Endometrial microvascular endothelial cells (primary cell): Measurements from ENCODE around the gene AADACL4. TPM values are rescaled to one million over a fixed set of nuclear protein-coding genes. Genes with fewer than 3 reads are reported as not detected.

Source experiments
- in situ Hi-C: cut with HindIII; loops from 2 replicates; pipeline ENCODE4 v1.10.0; 2017; ENCODE audit warnings: low sequenced_read_pairs, low pct_unique_long_range_greater_than_20kb; ENCODE audit errors: inconsistent ontology term
- total RNA-seq: library from RNA; depleted of rRNA; stranded (reverse); fragments of >200 nt; gene quantifications from one replicate; pipeline ENCODE4 v1.2.3, GENCODE V29; 2015; ENCODE audit errors: inconsistent ontology term

Gene AADACL4
- total RNA-seq, 1 donor from 2014 or later = not detected

DNA sequence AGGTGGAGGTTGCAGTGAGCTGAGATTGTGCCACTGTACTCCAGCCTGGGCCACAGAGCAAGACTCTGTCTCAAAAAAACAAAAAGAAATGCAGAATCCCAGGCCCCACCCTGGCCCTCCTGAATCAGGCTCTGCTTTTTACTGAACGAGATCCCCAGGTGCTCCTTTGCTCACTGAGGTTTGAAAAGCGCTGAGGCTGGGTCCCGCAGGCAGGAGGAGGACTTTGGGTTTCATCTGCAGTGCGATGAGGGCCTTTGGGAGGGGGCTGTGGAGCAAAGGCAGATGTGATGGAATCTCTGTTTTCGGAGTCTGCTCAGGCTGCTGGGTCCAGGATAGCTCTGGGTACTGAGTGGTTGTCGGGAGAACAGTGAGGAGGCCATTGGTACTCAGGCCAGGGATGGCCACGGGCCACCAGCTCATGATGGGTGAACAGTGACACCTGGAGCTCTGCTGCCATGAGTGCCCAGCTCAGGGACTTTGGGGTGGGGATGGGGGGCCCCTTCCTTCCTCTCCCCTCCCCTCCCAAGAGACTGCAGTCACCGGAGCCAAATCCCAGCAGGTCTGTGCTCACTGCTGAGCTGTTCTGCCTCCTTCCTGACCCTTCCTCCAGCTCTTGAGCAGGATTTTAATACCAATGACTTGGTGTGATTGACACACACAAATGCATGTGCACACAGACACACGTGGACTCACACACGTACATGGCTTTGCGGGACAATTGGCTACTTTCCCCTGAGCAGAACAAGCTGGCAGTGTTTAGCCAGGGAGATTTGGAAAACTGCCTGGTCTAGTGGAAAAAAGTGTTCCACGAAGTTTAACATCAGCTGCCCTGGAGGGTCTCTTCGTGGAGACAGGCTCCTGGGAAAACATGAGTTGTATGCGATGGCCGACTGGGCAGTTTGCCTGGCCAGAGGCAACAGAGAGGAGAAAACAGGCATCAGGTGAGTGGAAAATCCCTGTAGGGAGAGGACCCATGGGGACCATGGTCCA, 22.2 kb upstream of the AADACL4 start:
- in situ Hi-C loops = no loop called here

DNA sequence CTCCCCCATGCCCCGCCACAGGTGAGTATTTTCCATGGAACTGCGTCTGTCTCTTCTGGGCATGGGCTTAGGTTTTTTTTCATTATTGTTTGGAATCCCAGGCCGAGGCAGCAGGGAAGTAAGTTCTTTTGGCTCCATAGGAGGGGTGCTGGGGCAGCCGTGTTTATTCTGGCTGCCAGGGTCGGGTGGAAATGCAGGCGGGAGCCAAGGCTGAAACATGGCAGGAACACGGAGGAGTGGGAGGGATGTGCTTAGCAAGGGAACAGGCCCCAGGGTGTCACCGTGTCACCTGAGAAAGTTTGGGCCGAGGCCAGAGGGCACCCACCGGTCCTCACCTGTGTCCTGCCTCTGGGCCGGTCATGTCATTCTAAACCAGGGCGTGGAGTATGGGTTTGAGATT, 21.4 kb upstream of the AADACL4 start:
- in situ Hi-C loops = no loop called here

GRCh38 chr1:12625276-12625675, 18.6 kb upstream of the AADACL4 start:
- in situ Hi-C loops = no loop called here

DNA sequence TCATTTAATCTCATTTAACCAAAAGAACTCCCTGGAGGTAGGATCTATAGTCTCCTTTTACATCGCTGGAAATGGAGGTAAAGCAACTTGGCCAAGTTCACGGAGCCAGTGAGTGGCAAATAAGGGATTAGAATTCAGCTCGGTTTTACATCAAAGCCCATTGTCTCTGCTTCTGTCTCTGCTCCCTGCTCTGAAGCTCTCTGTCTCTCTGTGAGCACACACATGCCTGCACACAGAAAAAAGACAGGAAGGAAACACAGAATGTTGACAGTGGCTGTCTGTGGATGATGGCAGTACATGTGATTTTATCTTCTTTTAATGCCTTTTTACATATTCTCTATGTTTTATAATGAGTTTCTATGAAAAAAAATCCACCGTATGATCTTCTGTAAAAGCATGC, 17.0 kb upstream of the AADACL4 start:
- in situ Hi-C loops = no loop called here

DNA sequence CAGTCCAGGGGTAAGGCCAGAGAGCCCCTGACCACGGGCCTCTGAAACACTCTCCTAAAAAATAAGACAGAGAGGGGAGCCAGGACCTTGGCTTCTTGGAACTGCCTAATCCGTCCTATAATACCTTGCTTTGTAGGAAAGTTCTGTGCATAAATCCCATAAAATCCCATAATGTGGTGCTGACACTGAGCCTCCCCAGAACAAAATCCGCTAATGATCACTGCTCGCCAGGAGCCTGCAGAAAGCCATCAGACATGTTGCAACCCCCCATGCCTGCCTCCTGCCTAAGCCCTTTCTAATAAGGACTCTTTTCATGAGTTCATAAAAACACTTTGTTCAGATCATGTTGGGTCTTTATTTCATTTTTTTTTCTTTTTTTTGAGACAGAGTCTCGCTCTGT, 16.6 kb upstream of the AADACL4 start:
- in situ Hi-C loops = no loop called here

GRCh38 chr1:12629511-12629956, 14.4 kb upstream of the AADACL4 start:
- in situ Hi-C loops = no loop called here

- in situ Hi-C loops = no loop called here
Measured at GRCh38 chr1:12629985-12630760, 13.7 kb upstream of the AADACL4 start.

GRCh38 chr1:12630946-12631530, 12.8 kb upstream of the AADACL4 start:
- in situ Hi-C loops = no loop called here

GRCh38 chr1:12631571-12631970, 12.3 kb upstream of the AADACL4 start:
- in situ Hi-C loops = no loop called here

DNA sequence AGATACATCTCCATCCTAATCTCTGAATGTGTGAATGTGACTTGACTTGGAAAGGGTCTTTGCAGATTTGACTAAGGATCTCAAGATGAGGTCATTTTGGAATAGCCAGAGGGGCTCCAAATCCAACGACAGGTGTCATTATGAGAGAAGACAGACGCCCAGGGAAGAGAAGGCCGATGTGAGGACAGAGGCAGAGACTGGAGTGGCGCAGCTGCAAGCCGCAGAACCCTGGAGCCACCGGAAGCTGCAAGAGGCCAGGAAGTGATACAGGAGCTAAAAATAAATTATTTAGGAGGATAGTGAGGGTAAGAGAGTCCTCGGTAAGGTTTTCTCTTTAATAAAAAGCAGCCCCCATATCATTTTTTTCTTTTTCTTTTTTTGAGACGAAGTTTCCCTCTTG, 9.7 kb upstream of the AADACL4 start:
- in situ Hi-C loops = no loop called here

- in situ Hi-C loops = no loop called here
Measured at GRCh38 chr1:12634696-12635202, 9.1 kb upstream of the AADACL4 start.

DNA sequence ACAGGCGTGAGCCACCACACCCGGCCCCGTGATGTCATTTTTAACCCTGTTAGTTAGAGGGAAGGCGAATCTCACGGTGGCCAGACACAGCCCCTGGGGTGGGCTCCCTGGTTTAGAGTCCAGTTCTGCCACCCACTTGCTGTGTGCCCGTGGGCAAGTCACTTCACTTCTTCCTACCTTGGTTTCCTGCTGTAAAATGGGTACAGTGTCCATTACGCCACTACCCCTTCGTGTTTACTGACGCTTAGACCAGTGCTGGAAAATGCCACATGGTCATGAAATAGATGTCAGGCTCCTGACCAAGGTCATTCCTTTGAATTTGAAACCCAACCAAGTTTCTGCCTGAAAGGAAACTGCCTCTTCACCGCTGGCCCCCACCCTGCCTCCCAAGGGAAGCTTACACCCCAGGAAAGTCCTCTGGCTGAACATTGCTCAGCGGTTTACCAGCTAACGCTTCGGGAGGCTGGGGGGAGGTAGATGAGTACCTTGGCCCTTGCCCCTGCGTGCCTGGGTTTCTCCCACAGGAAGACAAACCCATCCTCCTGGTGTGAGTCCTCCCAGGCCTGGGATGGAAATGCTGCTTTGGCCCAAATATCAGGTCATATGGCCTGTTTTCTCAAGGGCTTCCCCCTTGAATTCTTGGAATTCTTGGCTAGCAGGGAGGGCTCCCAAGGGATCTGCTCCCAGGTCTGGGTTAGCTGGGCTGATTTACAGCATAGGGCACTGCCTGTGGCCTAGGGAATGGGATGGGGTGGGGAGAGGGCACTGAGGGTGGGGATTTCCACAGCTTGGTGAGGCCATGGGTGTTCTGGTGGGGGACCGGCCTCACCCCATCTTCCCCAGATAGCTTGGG, 7.6 kb upstream of the AADACL4 start:
- in situ Hi-C loops = no loop called here

GRCh38 chr1:12637693-12638092, 6.2 kb upstream of the AADACL4 start:
- in situ Hi-C loops = no loop called here

GRCh38 chr1:12640237-12640957, 3.5 kb upstream of the AADACL4 start:
- in situ Hi-C loops = no loop called here

DNA sequence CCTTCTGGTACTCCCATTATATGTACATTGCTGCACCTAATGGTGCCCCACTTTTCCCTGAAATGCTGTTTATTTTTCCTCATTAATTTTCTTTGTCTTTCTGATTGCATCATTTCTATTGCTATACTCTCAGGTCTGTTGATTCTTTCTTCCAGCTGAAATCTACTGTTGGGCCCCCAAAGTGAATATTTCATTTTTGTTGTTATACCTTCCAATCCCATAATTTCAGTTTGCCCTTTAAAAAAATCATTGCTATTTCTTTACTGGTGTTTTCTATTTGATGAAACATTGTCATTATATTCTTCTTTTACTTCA, 3.0 kb upstream of the AADACL4 start:
- in situ Hi-C loops = no loop called here

- in situ Hi-C loops = no loop called here
Measured at GRCh38 chr1:12643079-12643478, 806 bp upstream of the AADACL4 start.

GRCh38 chr1:12644237-12644636, 352 bp downstream of the AADACL4 start:
- in situ Hi-C loops = no loop called here

GRCh38 chr1:12644829-12645228, 944 bp downstream of the AADACL4 start:
- in situ Hi-C loops = no loop called here
